CD4-positive, alpha-beta T cell treated with Interleukin-21 for 1 hour (primary cell): ENCODE measurements around the gene RAG1.
"Not testable (repeated sequence)": the region's sequence is repeated elsewhere in the genome, so short reads cannot be mapped to it uniquely, and the experiment has no call there.

Experiments
- DNase-seq: peaks from one replicate; pipeline ENCODE4 v3.0.0-alpha.2; 2020

RAG1 gene

GRCh38 chr11:36567694-36568093, at the start of gene RAG1:
TSS of gene RAG1 (plus strand) at chr11:36568007. CDS start at chr11:36573305, 5,298 bp downstream.
- DNase-seq = no peak

GRCh38 chr11:36530840-36531239, 37.0 kb upstream of the RAG1 start:
- DNase-seq = no peak

- no peak for DNase-seq
Measured at GRCh38 chr11:36532941-36533601, 34.7 kb upstream of the RAG1 start.

- no peak for DNase-seq
Measured at GRCh38 chr11:36534276-36534840, 33.4 kb upstream of the RAG1 start.

- DNase-seq = peak; percentile 42
Measured at GRCh38 chr11:36540998-36541397, 26.8 kb upstream of the RAG1 start.

- DNase-seq = no peak
Measured at GRCh38 chr11:36550385-36551115, 17.3 kb upstream of the RAG1 start.

- DNase-seq = not testable (repeated sequence)
Measured at GRCh38 chr11:36557390-36557789, 10.4 kb upstream of the RAG1 start.

- DNase-seq = no peak
Measured at GRCh38 chr11:36557991-36558390, 9.8 kb upstream of the RAG1 start.

- DNase-seq = peak; percentile 36
Measured at GRCh38 chr11:36558571-36559413, 9.0 kb upstream of the RAG1 start.

- DNase-seq = peak; percentile 65
Measured at GRCh38 chr11:36564376-36565030, 3.3 kb upstream of the RAG1 start.

GRCh38 chr11:36565031-36565610, 2.7 kb upstream of the RAG1 start:
- DNase-seq = no peak

- DNase-seq = no peak
Measured at GRCh38 chr11:36566407-36567053, 1.3 kb upstream of the RAG1 start.

GRCh38 chr11:36569095-36569494, 1.3 kb downstream of the RAG1 start:
- DNase-seq = no peak

GRCh38 chr11:36574486-36574885, 6.7 kb downstream of the RAG1 start:
- no peak for DNase-seq

- no peak for DNase-seq
Measured at GRCh38 chr11:36577373-36577772, 9.6 kb downstream of the RAG1 start.

- DNase-seq = no peak
Measured at GRCh38 chr11:36577859-36578258, 10.1 kb downstream of the RAG1 start.

- no peak for DNase-seq
Measured at GRCh38 chr11:36578458-36578857, 10.7 kb downstream of the RAG1 start.

GRCh38 chr11:36581536-36581935, 13.7 kb downstream of the RAG1 start:
- no peak for DNase-seq

- DNase-seq = no peak
Measured at GRCh38 chr11:36583667-36584066, 15.9 kb downstream of the RAG1 start.

- DNase-seq = no peak
Measured at GRCh38 chr11:36586543-36586942, 18.7 kb downstream of the RAG1 start.

GRCh38 chr11:36588099-36588498, 20.3 kb downstream of the RAG1 start:
- DNase-seq = no peak

GRCh38 chr11:36590513-36590912, 22.7 kb downstream of the RAG1 start:
- no peak for DNase-seq
